Epithelial cell of proximal tubule (primary cell): Measurements from ENCODE around the gene JAKMIP2. TPM values are rescaled to one million over a fixed set of nuclear protein-coding genes. Genes with fewer than 3 reads are reported as not detected.
"Not testable (repeated sequence)": the region's sequence is repeated elsewhere in the genome, so short reads cannot be mapped to it uniquely, and the experiment has no call there.

Experiments
- DNase-seq: peaks from one replicate; pipeline ENCODE4 v3.0.0-alpha.2; 2011; ENCODE audit warnings: low read depth
- H3K4me3 ChIP-seq: 2 replicates; pipeline ENCODE4 v1.5.1; 2011; ENCODE audit warnings: low read depth, mild to moderate bottlenecking, low read length
- total RNA-seq: library from RNA; depleted of rRNA; stranded (reverse); fragments of >200 nt; gene quantifications from 2 replicates; pipeline ENCODE4 v1.2.3, GENCODE V29; 2015
- TF ChIP-seq, protein P1 (sequence below): conservative IDR thresholded peaks from 2 replicates; pipeline ENCODE4 v1.5.1; 2012; ENCODE audit warnings: low read depth, mild to moderate bottlenecking, low read length

JAKMIP2 gene
- total RNA-seq, 1 donor from 2014 or later: 0.17 TPM

DNA sequence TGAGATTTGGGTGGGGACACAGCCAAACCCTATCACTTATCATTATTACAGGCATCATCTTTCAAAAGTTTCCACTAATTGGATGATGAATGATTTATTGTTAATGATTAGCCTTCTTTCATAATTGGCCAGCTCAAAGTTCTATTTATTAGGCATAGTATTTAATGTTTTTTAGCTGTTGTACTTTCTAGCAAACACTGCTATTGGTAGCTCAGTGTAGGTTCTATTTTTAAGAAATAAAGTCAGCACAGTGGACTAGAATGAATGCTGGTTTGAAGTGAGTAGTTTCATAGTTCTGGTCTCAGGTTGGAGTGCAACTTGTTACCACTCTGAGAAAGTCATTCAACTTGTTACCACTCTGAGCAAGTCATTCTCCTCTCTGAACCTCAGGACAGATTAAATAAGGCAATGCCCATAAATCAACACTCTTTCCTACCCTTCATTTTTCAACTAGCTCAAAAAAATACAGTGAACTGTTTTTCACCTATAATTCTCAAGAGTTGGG lies 46.9 kb downstream of the JAKMIP2 start:
- DNase-seq: no peak
- no peak overlapping the region for H3K4me3 ChIP-seq
- TF ChIP-seq, protein P1, sequence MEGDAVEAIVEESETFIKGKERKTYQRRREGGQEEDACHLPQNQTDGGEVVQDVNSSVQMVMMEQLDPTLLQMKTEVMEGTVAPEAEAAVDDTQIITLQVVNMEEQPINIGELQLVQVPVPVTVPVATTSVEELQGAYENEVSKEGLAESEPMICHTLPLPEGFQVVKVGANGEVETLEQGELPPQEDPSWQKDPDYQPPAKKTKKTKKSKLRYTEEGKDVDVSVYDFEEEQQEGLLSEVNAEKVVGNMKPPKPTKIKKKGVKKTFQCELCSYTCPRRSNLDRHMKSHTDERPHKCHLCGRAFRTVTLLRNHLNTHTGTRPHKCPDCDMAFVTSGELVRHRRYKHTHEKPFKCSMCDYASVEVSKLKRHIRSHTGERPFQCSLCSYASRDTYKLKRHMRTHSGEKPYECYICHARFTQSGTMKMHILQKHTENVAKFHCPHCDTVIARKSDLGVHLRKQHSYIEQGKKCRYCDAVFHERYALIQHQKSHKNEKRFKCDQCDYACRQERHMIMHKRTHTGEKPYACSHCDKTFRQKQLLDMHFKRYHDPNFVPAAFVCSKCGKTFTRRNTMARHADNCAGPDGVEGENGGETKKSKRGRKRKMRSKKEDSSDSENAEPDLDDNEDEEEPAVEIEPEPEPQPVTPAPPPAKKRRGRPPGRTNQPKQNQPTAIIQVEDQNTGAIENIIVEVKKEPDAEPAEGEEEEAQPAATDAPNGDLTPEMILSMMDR: no peak

DNA sequence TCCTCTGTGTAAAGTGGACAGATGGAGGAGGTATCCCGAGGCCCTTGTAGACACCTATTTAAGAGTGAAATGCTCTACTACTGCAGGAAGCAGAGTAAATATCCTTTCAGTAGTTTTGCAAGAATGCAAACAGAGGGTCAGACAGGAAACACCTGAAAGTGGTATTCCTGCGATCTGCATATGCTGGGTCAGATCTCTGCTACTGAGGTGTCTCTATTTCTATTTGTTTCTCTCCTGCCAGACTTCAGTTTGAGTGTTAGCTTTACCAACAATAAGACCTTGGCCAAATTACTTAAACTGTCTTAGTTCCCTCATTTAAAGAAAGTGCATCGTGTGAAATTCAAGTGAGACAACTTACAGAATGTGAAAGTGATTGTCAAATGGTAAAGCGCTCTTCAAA lies 47.6 kb downstream of the JAKMIP2 start:
- H3K4me3 ChIP-seq: no peak overlapping the region
- no peak for DNase-seq
- TF ChIP-seq, protein P1: no peak

DNA sequence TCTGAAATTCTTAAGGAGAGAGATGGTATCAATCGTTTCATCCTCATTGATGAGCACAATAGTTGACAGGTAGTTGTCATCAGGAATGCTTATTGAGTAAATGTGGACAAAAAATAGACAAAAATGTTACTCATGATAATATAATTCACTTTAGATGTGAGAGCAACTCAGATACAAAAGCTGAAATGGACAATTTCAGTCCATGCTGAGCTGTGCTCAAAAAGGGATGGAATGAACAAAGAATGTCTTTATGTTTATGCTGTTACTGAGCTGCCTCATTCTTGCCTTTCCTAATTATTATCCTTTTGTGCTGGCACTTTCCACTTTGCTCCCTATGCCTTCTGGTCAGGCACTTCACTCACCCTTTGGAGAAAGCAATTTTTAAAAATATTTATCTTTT lies 49.5 kb downstream of the JAKMIP2 start:
- no peak for DNase-seq
- H3K4me3 ChIP-seq: no peak overlapping the region
- TF ChIP-seq, protein P1: no peak

DNA sequence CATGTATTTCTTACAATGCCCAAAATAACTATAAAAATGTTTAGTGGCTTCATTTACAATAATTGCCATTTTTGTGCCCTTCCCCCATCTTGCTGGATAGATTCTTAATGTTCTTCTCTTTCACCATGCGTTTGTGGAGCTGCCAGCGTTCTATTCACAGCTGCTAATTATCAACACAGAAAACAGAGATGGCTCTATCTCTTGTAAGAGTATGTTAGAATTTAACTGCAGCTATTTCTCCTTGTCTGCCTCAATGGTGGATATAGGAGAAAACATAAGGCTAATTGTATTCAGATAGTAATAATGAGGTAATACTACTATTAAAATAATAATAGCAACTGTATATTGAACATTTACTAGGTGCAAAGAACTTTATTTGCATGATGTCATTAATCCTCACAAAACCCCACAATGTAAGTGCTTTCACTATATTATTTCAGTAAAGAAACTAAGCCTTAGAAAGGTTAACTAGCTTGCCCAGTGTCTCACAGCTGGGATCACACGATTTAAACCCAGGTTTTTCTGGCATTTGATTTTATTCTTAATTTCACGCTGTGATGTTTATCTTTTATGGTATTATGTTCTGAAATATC lies 50.1 kb downstream of the JAKMIP2 start:
- H3K4me3 ChIP-seq: no peak overlapping the region
- TF ChIP-seq, protein P1: no peak
- no peak for DNase-seq

DNA sequence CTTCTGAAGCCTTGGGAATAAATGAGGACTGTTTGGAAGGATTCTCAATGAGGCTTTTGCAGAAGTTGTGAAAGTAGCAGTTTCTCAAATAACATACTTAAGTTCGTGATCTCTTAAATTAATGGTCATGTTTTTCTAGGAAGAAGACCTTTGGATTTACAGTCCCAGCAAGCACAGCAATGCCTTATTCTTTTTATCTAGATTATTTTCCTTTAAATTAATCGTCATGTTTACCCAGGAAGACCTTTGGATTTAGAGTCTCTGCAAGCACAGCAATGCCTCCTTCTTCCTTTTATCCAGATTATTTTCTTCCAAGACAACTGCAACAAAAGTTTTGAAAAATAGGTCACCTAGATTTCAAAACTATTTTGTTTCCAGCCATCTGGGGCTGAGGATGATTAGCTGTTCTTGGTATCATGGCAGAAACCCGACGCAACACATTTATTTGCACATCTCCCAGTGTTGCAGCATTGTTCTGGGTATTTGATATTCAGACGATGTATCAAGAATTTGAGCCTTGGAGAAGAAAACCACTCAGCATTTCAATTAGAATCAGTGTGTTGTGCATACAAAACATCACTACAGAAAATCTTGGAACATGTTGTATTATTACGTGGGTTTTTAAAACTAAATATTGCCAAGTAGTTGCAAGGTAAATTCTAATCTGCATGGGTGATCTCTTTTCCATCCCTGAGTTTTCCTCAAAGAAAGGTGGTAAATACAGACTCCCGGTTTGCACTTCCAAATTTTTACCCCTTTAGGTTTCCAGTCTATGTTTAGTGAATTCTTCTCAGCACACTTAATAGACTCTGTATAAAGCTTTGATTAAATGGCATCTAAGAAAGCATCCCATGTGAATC lies 50.9 kb downstream of the JAKMIP2 start:
- no peak for DNase-seq
- TF ChIP-seq, protein P1: no peak
- H3K4me3 ChIP-seq: no peak overlapping the region

DNA sequence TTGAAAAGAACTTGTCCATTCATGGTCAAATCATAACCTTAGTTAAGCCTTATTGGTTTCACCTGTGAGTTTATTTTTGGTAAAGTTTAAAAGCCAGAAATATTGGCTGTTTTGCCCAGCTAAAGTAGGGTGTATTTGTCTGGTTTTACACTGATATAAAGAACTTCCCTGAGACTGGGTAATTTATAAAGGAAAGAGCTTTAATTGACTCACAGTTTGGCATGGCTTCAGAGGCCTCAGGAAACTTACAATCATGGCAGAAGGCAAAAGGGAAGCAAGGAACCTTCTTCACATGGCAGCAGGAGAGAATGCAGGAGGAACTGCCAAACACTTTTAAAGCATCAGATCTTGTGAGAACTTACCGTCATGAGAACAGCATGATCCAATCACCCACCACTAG lies 55.3 kb downstream of the JAKMIP2 start:
- TF ChIP-seq, protein P1: no peak
- no peak overlapping the region for H3K4me3 ChIP-seq
- no peak for DNase-seq

DNA sequence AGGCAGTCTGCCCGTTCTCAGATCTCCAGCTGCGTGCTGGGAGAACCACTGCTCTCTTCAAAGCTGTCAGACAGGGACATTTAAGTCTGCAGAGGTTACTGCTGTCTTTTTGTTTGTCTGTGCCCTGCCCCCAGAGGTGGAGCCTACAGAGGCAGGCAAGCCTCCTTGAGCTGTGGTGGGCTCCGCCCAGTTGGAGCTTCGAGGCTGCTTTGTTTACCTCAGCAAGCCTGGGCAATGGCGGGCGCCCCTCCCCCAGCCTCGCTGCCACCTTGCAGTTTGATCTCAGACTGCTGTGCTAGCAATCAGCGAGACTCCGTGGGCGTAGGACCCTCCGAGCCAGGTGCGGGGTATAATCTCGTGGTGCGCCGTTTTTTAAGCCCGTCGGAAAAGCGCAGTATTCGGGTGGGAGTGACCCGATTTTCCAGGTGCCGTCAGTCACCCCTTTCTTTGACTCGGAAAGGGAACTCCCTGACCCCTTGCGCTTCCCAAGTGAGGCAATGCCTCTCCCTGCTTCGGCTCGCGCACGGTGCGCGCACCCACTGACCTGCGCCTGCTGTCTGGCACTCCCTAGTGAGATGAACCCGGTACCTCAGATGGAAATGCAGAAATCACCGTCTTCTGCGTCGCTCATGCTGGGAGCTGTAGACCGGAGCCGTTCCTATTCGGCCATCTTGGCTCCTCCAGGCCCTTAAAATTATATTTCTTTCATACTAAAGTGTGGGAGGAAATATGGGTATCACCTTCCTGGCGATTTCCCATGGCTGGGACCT lies 61.2 kb downstream of the JAKMIP2 start:
- DNase-seq, H3K4me3 ChIP-seq: not testable (repeated sequence)
